RPMI8226 (cell line): ENCODE results near the gene ST7.

Experiments used
- DNase-seq: peaks from one replicate; pipeline ENCODE4 v3.0.0-alpha.2; 2015

Gene ST7

DNA sequence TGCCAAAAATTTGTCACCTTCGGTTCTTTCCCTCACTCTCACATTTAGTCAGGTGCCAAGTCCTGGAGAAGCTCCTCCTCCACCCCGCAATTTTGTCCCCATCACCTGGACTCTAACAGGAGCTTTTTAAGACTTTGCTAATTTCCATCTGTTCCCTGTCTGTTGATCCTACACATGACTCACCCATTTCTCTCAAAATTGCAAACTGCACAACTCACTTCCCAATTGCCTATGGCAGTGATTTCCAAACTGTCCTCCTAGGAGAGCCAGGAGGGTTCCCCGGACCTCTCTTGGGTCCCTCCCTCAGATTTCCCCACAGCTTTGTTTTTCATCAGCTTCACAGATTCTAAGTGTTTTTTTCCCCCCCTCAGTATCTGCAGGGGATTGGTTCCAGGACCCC is 249.2 kb downstream of the ST7 start:
- no peak for DNase-seq

DNA sequence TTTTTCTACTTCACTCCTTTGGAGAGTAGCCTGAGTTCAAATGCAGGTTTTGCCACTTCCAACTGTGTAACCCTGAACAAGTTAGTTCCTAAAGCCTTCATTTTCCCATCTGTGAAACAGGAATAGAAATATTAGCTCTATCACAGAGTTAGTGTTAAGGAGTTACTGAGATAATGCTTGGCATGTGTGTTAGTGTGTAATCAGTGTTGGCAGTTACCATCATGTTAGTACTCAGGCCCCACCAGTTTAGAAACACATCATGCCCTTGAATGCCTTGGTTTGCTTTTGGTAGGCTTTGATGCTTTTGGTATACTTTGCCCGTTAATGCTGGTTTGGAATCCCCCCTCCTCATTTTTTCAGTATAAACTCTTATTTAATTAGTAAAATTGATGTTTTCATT is 249.9 kb downstream of the ST7 start:
- DNase-seq, result no peak

DNA sequence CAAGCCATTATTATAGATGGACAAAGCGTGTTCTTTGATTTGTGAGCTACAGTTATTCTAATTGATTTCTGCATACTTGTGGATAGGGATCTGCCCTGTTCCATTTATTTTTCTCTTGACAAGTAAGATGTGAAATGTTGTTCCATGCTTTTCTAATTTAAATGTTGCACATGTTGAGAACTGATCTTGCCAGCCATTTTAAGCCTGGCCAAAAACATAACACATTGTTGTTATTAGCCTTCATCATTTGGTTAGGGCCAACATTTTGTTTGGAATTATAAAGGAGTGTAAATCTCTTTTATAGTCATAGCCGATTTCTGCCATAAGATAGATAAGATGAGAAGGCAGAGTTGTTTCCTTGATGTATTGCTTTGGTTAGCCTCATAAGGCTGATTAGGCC is 252.6 kb downstream of the ST7 start:
- no peak for DNase-seq

DNA sequence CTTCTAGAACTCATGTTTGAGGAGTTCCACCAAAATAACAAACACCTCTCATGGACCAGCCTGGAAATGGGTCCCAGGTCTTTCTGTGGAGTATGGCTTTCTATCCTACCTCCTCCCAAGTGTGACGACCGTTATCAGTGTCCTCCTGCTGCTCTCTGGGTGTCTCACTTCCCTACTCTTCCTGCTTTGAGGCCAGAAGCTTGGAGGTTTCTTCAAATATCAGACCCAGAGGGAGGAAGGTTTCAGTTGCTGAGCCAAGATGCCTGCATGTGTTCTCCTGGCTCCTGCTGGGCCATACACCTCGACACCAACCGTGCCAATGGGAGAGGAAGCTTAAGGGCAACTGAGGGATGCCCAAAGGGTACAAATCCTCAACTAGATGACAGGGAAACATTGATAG is 255.0 kb downstream of the ST7 start:
- no peak for DNase-seq

DNA sequence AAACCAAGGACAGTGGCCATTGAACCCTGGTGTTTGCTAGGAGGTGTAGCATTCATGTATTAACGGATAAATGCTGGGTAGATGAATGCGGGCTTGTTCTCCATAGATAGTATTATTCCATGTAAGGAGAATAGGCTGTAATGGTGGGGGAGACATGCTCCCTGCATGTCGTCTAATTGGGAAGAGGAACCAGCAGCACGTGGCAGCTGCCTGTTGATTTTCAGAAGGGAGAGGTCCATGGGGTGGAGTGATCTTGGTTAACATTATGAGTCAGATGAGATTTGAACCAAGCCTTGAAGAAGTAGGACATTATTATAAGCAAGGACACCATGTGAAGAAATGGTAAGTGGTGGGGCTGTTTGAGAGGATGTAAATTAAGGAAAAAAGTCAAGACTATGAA is 257.1 kb downstream of the ST7 start:
- DNase-seq, result no peak

DNA sequence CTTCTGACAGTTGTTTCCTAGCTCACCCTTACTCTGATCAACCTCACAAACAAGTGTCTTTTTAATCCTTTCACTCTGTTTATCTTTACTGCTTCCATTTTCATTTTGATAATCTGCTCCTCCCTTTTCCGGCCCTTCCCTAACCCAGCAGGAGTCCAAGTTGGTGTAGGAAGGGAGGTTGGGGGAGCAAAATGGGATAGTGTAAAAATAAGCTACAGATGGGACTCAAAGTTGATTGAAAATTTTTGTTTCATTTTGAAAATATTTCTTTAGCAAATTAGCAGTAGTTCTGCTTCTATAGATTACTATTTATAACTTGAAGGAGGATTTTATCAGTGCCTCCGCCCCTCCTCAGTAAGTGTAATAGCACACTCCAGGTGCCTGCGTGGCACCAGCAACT is 257.6 kb downstream of the ST7 start:
- no peak for DNase-seq

DNA sequence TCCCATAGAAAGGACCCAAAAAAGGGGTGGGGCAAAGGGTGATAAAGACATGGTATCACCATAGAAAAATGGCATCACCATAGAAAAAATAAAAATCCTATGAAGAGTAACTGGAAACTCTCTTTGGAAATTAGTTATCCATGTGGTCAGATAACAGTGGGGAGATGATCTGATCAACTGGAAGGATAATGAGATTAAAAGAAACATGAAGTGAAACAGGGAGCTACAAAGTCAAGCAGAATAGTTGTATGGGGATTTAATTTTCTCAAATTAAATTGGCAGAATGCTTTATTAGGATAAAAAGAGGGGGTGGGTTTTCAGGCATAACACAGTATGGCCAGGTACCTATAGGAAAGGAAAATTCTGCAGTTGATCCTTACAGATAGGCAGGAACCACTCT is 258.3 kb downstream of the ST7 start:
- no peak for DNase-seq

DNA sequence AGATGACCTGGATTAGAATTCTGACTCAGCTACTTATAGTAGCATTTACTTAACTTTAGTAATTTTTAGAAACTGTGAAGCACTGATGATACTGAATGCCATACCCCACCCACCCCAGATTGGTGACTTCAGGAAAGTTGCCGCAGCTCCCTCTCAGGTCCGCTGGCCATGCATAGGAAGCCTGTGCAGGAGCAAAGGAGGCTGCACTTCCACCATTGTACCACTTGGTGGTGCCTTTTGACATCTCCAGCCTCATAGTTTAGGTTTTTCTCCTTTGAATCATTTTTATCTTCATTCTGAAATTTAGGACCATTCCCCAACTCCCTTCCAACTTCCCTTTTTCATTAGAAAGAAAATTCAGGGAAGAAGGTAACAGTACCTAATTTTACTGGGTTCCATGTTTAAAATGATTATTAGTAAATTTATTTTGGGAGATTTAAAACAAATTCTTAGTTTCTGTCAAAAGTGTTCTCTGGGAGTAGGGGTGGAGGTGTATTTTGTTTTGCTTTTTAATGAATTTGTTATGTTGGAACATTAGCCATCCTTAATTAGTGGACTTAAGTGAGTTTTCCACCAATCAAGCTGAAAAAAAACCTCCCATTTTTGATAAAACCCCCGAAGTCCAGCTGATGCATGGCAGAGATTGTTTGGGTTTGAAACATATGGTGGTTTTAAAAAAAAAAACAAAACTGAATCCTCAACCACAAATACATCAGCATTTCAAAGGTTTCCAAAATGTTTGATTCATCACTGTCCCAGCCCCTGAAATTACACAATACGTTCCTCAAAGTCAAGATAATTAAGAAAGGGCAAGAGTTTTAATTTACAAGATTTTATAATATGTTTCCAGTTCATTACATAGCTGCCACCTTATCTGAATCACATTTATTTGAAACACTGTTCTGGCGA is 259.9 kb downstream of the ST7 start:
- peak; percentile 69 for DNase-seq

DNA sequence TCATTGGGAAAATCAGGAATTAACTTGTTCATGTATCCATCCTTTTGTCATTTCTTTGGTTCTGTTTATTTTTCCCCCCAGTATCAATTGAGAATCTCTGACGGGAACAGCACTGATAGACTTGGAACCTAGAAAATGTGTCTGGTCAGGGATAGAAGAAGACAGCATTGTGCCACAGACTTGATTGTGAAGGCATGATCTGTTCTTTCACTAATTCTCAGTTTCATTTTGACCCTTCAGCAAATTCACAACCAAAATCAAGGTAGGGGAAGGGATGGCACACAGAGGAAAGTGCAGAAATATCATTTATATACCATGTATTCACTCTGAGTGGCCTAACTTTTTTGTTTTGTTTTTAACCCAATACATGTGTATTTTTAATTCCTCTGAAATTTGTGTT is 262.7 kb downstream of the ST7 start:
- DNase-seq, result no peak

DNA sequence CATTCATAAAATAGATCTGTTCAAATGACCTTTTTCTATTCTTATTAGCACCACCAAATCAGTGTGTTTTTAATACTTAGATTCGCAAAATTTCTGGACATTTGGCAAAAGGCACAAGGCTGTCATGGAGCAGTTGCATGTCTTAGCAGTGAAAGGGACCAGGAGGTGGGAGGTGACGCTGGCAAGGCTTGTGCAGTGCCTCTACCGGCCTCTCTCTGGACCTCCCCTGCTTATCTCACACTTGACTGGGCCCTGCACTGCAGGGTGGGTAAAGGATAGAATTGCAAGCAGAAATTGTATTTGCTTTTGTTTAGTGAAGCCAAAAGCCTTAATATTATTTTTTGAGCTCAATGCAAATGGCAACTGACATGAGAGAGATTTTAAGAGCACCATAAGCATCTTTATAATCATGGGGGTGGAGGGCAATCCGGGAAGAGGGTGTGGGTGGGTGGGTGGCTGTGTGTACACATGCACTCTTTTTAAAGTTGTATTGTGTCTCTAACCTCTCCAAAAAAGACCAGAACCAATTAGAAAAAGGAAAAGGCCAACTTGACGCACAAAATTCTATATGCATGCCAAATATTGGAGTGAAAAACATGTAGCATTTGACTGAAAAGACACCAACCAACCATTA is 263.3 kb downstream of the ST7 start:
- no peak for DNase-seq

DNA sequence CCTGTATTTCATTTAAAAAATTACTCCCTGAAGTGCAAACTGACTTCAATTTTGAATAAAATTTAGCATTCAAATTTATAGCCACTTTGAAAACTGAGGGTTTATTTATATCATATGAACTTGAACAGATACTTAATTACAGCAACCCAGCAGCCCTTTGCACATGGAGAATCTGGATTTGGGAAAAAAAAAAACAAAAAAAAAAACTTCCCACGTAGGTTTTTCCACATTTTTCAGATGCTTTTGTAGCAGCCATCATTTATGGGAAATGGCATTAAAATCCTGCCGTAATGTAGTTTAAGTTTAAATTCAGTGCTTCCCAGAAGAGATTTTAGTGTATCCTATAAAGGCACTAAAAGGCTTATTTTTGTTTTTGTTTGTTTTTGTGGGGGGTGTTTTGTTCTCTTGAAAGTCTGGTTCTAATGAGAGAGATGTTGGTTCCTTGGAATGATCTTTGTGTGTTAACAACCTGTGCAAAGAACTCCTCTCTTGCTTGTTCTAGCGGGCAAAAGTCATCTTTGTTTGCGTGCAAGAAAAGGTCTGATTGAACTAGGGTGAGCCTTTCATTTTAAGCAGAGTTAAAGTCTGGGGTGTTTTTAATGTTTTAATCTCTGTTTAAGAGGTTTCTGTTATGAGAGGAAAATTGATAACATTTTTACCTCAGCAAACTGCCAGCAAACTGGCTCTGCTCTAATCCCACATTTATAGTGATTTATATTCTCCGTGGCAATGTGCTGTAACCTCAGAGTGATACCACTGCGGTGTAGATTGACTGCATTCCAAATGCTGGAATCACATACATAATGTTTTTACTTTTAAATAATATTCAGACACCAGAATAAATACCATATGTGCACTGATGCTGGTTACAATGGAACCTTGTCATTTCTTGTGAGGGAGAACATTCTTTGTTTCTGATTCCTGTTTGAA is 264.1 kb downstream of the ST7 start:
- DNase-seq, result no peak

DNA sequence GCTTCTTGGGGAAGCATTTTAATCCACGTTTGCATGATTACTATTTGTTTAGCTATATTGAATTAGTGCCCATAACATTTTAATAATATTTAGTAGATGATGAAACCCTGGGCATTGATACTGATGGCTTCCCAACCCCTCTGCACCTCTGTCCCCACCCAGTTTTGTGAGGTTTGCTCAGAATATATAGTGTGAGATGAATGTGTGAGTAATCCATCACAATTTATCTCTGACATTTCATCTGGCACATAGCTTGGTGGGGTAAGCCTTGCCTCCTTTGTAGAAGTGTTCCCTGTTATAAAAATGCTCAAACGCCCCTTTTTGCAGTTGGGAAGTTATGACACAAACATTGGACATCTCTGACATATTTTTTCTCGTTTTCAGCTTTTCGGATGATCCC is 265.4 kb downstream of the ST7 start:
- DNase-seq, result no peak

DNA sequence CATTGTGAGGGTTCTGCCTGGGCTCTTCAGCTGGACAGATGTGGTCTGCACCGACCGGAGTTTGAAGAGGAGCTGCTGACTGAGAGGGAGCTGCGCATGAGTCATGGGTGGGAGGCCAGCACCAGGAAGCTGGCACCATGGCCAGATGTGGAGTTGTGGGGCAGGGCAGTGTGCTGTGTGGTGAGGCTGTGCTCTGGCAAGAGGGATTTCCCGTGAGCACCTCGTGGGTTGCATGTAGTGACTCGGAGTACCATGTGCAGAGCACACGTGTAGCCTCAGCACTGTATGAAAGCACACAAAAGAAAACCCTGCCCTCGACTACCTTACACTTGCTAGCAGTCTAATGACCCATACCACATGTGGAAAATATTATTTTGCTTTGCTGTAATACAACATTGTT is 266.2 kb downstream of the ST7 start:
- no peak for DNase-seq

DNA sequence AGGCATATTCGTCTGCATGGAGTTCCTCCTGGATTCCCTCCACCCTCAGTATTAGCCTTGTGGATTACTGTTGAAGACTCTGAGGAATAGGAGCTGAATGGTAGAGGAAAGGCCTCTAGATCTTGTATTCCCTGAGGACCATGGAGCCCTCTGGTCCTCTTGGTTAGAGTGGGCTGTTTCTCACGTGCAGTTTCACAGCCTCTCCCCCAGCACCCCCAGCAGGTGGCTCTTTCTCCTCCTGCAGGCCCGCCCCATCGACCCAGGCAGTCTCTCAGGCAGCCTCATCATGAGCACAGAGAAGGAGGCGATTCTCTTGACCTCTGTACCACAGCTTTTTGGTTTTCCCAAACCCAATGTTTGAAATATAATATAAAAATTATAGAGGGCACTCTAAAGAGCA is 267.5 kb downstream of the ST7 start:
- no peak for DNase-seq

DNA sequence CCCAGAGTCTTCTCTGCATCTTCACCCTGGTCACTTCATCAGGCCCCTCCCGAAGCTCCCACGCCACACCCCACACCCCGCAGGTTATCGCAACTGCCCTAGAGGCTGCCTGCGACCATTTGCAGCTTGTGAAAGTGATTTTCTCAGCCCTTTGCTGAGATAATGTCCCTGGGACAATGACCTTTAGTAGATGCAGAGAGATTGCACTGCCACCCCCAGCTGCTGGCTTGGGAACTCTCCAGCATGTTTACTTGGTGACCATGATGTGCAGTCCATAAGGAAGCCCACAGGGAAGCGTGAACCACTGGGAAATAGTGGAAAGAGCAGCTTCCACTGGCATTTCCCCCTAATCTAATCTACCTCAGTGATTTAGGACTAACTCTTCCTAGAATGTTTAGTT is 272.2 kb downstream of the ST7 start:
- DNase-seq, result no peak

DNA sequence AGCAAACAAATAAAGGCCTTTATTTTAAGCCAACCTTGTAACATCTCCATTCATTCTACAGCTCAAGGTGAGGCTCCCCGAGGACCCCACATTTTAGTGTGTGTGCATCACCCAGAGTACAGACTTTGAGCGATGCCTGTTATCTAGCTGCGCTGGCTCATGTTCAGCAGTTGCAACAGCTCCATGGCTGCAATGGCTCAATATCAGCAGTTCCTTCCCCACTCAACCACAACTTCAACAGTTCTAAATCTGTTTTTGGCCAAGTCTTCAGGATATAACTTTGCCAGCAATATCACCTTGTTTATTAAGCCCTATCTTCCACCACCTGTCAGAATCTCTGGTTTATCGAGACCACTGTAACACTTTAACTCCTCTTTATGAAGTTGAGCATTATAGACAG is 273.8 kb downstream of the ST7 start:
- no peak for DNase-seq

DNA sequence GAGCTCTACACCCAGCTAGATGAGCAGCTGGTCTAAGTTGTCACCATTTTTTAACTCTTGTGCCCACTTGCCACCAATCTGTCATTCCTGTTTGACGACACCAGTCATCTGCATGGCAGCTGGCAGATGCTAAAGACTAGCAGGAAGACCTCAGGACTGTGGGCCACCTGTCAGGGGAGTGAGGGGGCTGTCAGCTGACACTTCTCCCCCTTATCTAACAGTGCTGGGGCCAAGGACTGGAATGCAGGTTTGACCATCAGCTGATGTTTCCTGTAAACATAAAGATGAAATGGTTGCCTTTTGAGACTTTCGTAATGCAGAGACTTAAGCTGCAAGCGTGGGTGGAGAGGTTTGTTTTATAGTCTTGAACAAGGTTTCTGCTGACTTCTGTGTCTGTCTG is 276.0 kb downstream of the ST7 start:
- no peak for DNase-seq

DNA sequence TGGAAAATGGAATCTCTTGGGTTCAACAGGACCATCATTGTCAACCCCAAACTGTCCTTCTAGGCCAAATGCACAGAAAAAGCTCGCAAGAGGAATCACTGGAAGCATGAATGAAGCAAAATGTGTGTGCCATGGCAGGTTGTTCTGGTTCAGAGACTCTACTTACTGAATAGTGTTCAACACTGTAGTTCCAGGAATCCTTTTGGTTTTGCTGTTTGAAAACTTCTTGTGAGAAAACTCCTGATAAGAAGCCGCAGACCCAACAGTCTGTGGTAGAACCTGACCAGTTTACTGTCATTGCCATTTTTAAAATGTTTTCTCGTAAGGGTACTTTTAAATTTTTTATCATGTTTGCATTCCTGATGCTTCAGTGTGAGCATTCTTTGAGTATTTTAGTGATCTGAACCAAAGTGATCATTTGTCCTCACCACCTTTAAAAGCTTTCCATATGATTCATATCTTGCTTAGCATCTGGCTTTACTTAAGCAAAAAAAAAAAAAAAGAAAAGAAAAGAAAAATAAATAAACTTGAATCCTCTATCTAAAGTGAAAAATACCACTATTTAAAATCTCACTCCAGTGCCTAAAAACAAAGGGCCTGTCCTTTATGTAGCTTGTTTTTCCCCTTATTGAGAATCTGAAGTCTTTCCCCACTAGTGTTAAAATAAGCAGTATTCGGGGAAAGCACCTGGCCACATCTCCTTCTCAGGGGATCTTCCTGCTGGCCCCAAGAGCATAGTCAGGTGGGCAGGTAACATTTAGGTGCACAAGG is 277.2 kb downstream of the ST7 start:
- DNase-seq, result no peak

DNA sequence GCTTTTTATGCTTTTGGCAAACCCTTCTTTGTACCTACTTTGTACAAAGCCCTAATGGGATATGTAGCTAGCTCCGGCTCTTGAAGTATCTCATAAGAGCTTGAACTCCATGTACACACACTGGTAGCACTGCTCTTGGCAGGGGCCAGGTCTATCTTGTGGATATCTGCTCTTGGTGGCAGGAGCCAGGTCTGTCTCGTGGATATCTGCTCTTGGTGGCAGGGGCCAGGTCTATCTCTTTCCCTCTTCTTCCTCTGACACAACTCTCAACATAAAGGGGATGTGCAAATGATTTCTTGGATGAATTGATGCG is 277.7 kb downstream of the ST7 start:
- DNase-seq, result no peak

DNA sequence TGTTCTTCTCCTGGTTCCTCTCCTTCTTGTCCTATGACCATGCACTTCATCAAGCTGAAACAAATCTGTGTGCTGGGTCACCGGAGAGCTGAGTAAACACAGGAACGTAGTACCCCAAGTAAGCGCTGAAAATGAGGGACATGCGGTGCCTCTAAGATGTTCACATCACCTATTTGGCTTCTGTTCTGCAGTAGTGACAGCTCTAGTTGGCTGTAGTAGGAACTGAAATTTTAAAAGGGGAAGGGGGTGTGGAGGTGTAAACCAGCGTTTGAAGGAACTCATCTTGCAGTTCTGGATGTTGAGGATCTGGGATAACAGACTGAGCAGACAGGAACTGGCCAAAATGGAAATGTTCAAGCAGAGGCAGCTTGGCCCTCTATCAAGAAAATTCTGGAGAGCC is 284.3 kb downstream of the ST7 start:
- no peak for DNase-seq

DNA sequence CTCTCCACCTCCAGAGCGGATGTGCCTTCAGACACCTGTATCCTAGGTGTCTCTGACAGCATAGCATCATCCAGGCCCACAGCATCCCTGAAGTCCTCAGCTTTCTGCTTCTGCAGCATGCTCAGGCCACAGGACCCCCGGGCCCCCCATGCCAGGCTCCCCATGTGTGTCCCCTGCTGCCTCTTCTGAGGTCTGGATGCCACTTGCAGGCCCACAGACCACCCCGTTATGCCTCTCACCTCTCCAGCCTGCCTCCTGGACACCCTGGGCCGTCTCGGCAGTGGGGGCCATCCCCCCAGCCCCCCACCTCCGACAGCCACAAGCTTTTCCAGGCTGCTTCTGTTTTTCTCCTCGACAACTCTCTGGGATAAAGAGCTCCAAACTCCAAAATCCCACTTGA is 285.2 kb downstream of the ST7 start:
- DNase-seq, result no peak

DNA sequence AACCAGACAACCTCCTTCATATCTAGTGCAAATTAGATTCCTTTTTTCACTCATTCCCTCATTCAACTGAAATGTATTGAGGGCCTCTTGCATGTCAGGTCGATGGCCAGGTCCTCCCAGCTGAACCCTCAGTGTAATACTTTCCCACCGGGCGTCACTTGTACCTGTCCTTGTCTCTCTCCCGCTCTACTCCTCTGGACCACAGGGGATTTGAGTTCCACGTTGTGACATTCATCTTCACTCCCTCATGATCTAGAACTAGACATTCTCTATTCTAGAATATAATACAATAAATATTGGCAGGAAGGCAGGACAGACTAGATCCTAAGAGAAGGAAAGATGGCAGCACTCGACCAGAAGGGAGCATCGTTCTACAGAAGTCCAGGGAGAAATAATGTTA is 285.6 kb downstream of the ST7 start:
- DNase-seq, result no peak

DNA sequence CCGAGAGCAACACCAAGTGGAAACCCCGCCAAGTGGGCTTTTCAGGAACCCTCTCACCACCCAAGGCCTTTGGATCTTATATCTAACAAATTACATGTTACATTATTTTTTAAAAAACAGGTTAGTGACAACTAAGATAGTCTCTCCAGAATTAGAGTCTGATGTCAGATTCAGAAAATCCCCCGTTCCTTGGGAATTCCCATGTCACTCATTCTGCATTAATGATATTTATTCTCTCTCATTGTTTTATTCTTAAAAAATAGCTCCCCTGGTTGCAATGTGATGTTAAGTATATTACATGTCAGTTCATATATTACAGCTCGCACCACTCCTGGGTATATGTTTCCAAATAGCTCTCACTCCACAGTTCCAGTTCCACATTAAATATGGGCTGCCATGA is 287.8 kb downstream of the ST7 start:
- DNase-seq, result no peak
